GM12801 (cell line): ENCODE results near the gene FAM118B.

ENCODE experiments used
- TF ChIP-seq, protein P1 (sequence below): IDR thresholded peaks from one replicate; pipeline ENCODE4 v1.5.1; 2011; ENCODE audit warnings: control low read depth; ENCODE audit not compliant: insufficient read length; ENCODE audit errors: extremely low read depth

The FAM118B gene

DNA sequence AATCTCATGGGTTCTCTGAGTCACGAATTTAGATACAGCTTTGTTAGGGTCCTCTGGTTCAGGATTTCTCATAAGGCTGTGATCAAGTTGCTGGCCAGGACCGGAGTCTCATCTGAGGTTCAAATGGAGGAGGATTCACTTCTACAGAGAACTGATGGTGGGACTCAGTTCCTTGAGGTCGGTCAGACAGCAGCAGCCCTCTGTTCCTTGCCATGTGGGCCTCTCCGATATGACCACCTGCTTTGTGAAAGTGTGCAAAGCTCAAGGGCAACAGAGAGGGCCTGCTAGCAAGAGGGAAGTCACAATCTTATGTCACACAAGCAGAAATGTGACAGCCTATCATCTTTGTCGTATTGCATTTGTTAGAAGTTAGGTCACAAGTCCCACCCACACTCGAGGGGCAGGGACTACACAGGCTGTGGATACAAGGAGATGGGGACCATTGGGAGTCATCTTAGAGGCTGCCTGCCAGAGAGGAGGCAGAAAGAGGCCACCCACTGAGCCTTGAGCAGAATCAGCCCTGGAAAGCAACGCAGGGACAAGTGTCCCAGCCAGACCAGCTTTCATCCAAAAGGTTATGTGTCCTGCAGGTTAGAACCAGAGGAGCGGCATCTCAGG is 34.6 kb upstream of the FAM118B start:
- TF ChIP-seq, protein P1, sequence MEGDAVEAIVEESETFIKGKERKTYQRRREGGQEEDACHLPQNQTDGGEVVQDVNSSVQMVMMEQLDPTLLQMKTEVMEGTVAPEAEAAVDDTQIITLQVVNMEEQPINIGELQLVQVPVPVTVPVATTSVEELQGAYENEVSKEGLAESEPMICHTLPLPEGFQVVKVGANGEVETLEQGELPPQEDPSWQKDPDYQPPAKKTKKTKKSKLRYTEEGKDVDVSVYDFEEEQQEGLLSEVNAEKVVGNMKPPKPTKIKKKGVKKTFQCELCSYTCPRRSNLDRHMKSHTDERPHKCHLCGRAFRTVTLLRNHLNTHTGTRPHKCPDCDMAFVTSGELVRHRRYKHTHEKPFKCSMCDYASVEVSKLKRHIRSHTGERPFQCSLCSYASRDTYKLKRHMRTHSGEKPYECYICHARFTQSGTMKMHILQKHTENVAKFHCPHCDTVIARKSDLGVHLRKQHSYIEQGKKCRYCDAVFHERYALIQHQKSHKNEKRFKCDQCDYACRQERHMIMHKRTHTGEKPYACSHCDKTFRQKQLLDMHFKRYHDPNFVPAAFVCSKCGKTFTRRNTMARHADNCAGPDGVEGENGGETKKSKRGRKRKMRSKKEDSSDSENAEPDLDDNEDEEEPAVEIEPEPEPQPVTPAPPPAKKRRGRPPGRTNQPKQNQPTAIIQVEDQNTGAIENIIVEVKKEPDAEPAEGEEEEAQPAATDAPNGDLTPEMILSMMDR = no peak

DNA sequence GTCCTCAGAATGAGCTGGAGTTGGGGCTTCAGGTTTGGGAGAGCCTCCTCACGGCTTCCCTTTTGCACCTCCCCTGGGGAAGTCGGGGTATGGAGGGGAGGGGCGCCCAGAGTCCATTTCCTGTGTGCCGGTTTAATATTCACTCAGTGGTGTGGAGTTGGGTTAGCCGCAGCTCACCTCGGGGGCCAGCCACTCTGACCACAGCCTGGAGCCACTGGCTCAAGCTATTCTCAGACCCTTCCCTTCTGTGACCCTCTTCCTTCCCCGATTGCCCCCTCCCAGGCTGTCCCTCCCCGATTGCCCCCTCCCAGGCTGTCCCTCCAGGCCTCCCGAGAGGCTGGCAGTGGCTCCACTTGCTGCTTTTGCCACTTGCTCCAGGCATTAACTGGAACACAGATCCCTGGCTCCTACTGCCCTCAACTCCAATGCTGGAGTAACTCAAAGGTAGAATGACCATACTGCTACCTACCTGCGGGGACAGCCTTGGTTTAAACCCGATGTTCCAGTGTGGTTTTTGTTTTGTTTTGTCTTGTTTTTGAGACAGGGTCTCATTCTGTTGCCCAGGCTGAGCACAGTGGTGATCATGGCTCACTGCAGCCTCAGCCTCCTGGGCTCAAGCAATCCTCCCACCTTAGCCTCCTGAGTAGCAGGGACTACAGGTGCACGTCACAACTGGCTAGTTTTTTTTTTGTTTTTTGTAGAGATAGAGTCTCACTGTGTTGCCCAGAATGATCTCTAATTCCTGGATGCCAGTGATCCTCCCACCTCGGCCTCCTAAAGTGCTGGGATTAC is 29.4 kb upstream of the FAM118B start:
- TF ChIP-seq, protein P1 = no peak

DNA sequence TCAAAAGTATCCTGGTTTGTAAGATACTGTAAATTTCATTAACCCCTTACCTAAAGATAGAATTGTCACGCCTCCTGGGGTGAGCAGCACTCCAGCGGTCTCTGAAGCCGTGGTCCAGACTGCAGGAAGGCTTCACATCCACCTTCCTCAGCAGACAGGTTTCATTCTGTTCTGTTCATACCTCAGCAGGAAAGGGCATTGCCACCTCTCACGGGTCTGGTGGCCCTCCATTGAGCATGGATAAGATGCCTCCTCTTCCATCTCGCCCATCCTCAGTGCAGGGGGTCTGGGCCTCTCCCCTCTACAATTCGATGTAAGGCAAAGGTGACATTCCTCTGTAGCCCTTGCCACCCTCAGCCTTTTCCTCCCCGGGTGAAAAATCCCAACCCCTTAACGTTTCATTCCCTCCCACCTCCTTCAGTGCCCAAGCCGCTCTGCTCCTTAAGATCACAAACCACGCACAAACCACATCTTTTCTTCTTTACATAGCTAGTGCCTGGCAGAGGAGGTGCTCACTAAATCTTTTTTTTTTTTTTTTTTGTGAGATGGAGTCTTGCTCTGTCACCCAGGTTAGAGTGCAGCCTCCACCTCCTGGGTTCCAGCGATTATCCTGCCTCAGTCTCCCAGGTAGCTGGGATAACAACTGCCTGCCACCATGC is 28.7 kb upstream of the FAM118B start:
- TF ChIP-seq, protein P1 = no peak

DNA sequence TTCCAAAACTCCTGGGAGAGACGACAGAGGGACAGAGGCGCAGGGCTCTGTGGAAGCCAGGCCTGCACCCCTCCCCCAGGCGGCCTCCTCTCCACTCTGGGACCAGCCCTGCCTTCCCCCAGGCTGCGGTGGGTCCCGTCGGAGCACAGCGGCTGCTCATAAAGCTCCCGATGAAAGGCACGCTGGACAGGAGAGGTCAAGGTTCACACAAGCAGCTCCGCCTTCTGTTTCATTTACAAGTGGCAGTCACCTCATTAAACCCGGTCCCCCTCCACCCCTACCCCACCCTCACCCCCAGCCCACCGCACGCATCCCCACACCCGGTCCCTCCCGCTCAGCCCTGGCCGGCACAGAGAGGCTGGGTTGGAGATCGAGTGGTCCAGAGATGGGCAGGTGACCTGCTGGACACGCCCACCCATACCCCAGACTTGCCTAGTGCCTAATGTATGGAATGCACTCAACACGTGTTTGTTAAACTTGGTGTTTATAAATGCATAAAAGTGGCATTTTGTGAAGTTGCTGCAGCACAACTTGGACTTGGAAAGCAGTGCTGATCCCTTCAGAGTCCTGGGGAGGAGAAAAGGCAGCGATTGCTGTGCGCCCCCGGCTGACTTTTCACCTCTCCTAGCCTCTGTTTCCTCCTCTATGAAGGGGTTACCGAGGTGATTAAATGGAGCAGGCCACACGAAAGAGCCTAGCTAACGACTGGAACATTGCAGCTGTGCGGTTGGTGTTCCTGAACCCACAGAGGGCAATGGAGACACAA is 26.1 kb upstream of the FAM118B start:
- TF ChIP-seq, protein P1 = no peak

DNA sequence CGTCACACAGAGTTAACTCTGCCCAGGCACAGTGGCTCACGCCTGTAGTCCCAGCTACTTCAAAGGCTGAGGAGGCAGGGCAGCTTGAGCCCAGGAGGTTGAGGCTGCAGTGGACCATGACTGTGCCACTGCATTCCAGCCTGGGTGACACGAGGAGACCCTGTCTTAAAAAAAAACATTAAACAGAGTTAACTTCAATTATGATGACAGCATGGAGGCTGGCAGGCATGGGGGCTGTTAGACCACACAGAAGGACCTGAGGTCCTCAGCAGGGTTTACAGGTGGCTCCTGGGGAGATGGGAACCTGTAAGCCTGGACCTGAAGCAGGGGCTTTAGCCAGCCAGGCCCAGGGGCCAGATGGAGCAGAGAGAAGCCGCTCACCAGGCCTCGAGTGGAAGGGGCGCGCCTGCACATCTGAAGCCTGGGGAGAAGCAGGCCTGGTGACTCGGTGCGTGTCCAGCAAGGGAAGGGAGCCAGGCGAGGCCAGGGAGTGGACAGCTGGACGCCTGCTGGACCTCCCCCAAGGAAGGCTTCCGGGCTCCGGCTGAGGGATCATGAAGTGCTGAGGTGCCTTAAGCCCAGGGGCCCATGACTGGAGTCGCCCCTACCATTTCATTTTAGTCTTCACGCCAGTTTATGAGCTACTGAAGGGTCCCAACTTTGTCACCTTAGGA is 25.4 kb upstream of the FAM118B start:
- TF ChIP-seq, protein P1 = no peak

DNA sequence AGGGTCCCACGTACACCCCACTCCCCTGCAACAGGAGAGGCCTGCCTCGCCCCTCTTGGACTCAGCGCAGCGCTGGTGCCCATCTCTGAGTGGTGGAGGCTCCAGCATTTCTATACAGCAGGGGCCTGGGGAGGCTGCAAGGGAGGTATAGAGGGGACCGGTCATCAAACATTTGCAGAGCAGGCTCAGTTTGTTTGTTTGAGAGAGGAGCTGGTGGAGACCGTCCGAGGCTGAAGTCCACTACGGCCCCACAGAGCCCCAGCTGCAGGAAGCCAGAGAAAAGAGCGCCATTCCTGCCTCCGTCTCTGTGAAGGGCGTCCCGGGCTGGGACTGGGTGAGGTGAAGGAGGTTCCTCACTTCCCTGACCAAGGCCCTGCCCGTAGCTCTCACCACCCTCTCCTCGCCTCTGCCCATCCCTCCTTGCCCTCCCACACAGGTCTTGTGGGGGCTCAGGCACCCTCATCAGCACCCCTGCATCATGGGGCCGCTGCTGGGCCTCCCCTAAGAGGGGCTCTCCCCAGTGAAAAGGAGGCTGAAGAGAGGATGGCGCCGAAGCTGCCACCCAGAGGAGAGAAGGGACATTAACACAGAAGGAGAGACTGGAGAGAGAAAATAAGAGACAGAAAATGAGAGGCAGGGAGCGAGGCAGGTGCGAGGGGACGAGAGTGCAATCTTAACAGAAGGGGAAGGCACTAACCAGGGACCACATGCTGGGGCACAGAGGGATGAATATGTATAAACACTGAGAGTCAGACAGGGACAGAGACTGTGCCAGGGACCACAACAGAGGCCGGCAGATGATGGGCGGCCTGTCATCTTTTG is 24.7 kb upstream of the FAM118B start:
- TF ChIP-seq, protein P1 = no peak
